Measurements from ENCODE around the gene ZSWIM9. TPM values are rescaled to one million over a fixed set of nuclear protein-coding genes. Genes with fewer than 3 reads are reported as not detected.

ZSWIM9 gene
- total RNA-seq, 2 experiments from 2014 or later = 10.2 to 13.3 TPM

- Mint-ChIP-seq H3K27me3 (no peaks in the 10 kb centered on the region), H3K36me3 (peaks cover 44% of the 10 kb centered on the region), H3K9me3 (no peaks in the 10 kb centered on the region), H3K4me3 (peak overlapping the region; percentile 62), H3K27ac (peak overlapping the region; percentile 5), H3K4me1 (peaks cover 54% of the 10 kb centered on the region)
- ATAC-seq (ENCODE audit: low read depth) = no peak
- POLR2A ChIA-PET = interaction anchor here (0.8 to 1.5 kb wide), 2 partner anchors 14 to 42 kb away, joined by 3 to 4 read pairs; no protein-coding TSS in a partner anchor
- no peak for DNase-seq
Measured at GRCh38 chr19:48246101-48246500, 75.6 kb downstream of the ZSWIM9 start.

- Mint-ChIP-seq H3K27me3 (no peaks in the 10 kb centered on the region), H3K4me3 (peak overlapping the region; percentile 62), H3K4me1 (peaks cover 59% of the 10 kb centered on the region), H3K9me3 (no peaks in the 10 kb centered on the region), H3K27ac (peak overlapping the region; percentile 35), H3K36me3 (peaks cover 45% of the 10 kb centered on the region)
- DNase-seq (no peak), ATAC-seq (ENCODE audit: low read depth) (no peak)
- POLR2A ChIA-PET = no interaction called here
Measured at GRCh38 chr19:48247212-48247611, 76.7 kb downstream of the ZSWIM9 start.

Other genes starting within 250 kb of the ZSWIM9 start
- not detected for gene BSPH1, start 178.5 kb upstream of the ZSWIM9 start, total RNA-seq
- gene ELSPBP1, start 176.0 kb upstream of the ZSWIM9 start, total RNA-seq = not detected
- gene CABP5, start 126.6 kb upstream of the ZSWIM9 start, total RNA-seq = not detected
- gene PLA2G4C, start 59.9 kb upstream of the ZSWIM9 start, total RNA-seq = under 1 TPM; 0.65 to 0.72 TPM
- 100 to 1,000 TPM; 158 to 168 TPM for gene LIG1, start 336 bp upstream of the ZSWIM9 start, total RNA-seq
- gene CARD8, start 85.2 kb downstream of the ZSWIM9 start, total RNA-seq = 100 to 1,000 TPM; 249 to 255 TPM
- under 1 TPM in 1 of 2 experiments, not detected in 1; 0.39 TPM for gene ZNF114, start 99.4 kb downstream of the ZSWIM9 start, total RNA-seq
- gene EMP3, start 154.9 kb downstream of the ZSWIM9 start, total RNA-seq = 100 to 1,000 TPM; 285 to 303 TPM
- 10 to 100 TPM; 24.8 to 26.1 TPM for gene TMEM143, start 193.3 kb downstream of the ZSWIM9 start, total RNA-seq
- gene SYNGR4, start 193.7 kb downstream of the ZSWIM9 start, total RNA-seq = under 1 TPM in 1 of 2 experiments, not detected in 1; 0.30 TPM
- gene KDELR1, start 220.9 kb downstream of the ZSWIM9 start, total RNA-seq = 10 to 100 TPM; 75.8 to 75.9 TPM
- under 1 TPM; 0.14 to 0.17 TPM for gene GRIN2D, start 223.0 kb downstream of the ZSWIM9 start, total RNA-seq

Data from activated naive CD8-positive, alpha-beta T cell treated with anti-CD3 and anti-CD28 coated beads, Interleukin-2, amount 10 ng/mL, durations not matched to agents 7 days and 5 days (primary cell).